NT2/D1 (cell line): ENCODE results near the gene SNX4.

ENCODE experiments used
- SUZ12 ChIP-seq: IDR thresholded peaks from 2 replicates; pipeline ENCODE4 v1.6.1; 2011; ENCODE audit not compliant: insufficient read length, insufficient read depth; ENCODE audit errors: extremely low read depth
- ZNF274 ChIP-seq: IDR thresholded peaks from 2 replicates; pipeline ENCODE4 v1.6.1; 2011; ENCODE audit warnings: mild to moderate bottlenecking, low read depth, low read length

DNA sequence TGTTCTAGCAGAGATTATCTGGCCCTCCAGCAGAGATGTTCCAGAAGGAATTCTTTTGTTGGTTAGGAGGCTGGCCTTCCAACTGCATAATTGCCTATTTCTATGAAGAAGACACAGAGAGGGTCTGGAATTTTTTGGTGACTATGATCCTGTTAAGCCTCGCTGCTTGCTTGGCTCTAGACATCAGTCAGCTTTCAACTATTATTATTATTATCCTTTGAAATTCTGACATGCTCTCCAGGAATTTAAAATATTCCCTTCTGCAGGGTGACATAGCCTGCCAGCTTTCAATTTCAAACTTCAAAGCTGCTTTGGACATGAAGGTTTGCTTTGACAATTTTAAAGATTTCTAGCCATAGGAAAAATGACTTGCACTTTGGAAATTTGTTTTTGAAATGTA lies 118.6 kb downstream of the SNX4 start:
- TF ChIP-seq ZNF274 (no peak), SUZ12 (no peak)
